Measurements from ENCODE around the gene ELANE. TPM values are rescaled to one million over a fixed set of nuclear protein-coding genes. Genes with fewer than 3 reads are reported as not detected.
A peak's percentile ranks its signal among the peaks of the same experiment; 100 is the strongest.

ELANE gene
- total and polyA plus RNA-seq, 9 of the 15 experiments (the other 6 are each of a cell fraction or from before 2014, with no cell fraction given) = not detected

DNA sequence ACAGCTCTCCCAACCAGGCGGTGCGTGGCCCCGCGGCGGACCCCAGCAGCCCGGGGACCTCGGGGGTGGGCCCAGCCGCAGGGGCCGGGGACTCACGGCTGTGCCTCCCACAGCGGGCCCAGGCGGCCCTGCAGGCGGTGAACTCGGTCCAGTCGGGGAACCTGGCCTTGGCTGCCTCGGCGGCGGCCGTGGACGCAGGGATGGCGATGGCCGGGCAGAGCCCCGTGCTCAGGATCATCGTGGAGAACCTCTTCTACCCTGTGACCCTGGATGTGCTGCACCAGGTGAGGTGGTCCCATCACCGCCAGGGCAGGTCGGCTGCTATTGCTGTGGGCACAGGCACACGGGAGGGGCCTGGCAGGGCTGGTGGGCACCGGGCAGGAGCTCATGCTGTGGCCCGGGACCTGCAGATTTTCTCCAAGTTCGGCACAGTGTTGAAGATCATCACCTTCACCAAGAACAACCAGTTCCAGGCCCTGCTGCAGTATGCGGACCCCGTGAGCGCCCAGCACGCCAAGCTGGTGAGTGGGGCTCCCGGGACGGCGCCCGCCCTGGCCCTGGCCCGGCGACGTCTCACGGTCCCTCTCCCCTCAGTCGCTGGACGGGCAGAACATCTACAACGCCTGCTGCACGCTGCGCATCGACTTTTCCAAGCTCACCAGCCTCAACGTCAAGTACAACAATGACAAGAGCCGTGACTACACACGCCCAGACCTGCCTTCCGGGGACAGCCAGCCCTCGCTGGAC lies 47.5 kb upstream of the ELANE start (continued):
- TF ChIP-seq SIN3B (IDR thresholded peaks at IDR 0.05; ENCODE audit: low read depth) (no peak), MCM2 (IDR thresholded peaks at IDR 0.05; ENCODE audit: low read depth) (no peak), HOXB6 (CRISPR knock-in tag; IDR thresholded peaks at IDR 0.05; ENCODE audit: borderline replicate concordance) (no peak), NR2F6 (CRISPR knock-in tag; IDR thresholded peaks at IDR 0.05) (no peak), FUS (optimal IDR thresholded peaks at IDR 0.05; ENCODE audit: low read depth, low read length) (no peak), ZNF140 (CRISPR knock-in tag; IDR thresholded peaks at IDR 0.05) (no peak), POLR2A (conservative IDR thresholded peaks at IDR 0.05) (0 out of 2 replicates have a peak, but pooled peaks have one; percentile 25), BCL6 (CRISPR knock-in tag; IDR thresholded peaks at IDR 0.05) (no peak), DACH1 (IDR thresholded peaks at IDR 0.05; ENCODE audit: partially characterized antibody) (no peak), MAZ (CRISPR knock-in tag; conservative IDR thresholded peaks at IDR 0.05 in 1 of 2, IDR thresholded peaks at IDR 0.05 in 1 of 2) (no peak), ZNF354B (CRISPR knock-in tag; IDR thresholded peaks at IDR 0.05) (no peak), HDAC3 (IDR thresholded peaks at IDR 0.05; ENCODE audit: borderline replicate concordance, partially characterized antibody) (no peak), ELF1 (tag; IDR thresholded peaks at IDR 0.05) (no peak), ZNF165 (CRISPR knock-in tag; IDR thresholded peaks at IDR 0.05; ENCODE audit: borderline replicate concordance) (no peak)
- TF ChIP-seq, protein P1, sequence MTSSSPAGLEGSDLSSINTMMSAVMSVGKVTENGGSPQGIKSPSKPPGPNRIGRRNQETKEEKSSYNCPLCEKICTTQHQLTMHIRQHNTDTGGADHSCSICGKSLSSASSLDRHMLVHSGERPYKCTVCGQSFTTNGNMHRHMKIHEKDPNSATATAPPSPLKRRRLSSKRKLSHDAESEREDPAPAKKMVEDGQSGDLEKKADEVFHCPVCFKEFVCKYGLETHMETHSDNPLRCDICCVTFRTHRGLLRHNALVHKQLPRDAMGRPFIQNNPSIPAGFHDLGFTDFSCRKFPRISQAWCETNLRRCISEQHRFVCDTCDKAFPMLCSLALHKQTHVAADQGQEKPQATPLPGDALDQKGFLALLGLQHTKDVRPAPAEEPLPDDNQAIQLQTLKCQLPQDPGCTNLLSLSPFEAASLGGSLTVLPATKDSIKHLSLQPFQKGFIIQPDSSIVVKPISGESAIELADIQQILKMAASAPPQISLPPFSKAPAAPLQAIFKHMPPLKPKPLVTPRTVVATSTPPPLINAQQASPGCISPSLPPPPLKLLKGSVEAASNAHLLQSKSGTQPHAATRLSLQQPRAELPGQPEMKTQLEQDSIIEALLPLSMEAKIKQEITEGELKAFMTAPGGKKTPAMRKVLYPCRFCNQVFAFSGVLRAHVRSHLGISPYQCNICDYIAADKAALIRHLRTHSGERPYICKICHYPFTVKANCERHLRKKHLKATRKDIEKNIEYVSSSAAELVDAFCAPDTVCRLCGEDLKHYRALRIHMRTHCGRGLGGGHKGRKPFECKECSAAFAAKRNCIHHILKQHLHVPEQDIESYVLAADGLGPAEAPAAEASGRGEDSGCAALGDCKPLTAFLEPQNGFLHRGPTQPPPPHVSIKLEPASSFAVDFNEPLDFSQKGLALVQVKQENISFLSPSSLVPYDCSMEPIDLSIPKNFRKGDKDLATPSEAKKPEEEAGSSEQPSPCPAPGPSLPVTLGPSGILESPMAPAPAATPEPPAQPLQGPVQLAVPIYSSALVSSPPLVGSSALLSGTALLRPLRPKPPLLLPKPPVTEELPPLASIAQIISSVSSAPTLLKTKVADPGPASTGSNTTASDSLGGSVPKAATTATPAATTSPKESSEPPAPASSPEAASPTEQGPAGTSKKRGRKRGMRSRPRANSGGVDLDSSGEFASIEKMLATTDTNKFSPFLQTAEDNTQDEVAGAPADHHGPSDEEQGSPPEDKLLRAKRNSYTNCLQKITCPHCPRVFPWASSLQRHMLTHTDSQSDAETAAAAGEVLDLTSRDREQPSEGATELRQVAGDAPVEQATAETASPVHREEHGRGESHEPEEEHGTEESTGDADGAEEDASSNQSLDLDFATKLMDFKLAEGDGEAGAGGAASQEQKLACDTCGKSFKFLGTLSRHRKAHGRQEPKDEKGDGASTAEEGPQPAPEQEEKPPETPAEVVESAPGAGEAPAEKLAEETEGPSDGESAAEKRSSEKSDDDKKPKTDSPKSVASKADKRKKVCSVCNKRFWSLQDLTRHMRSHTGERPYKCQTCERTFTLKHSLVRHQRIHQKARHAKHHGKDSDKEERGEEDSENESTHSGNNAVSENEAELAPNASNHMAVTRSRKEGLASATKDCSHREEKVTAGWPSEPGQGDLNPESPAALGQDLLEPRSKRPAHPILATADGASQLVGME (CRISPR knock-in tag; IDR thresholded peaks at IDR 0.05) = no peak
